Stimulated activated CD4-positive, alpha-beta T cell treated with anti-CD3 and anti-CD28 coated beads, Interleukin-2, amount 100 ng/mL, for 48 hours (primary cell): ENCODE data around the gene SLITRK4.

Source experiments
- DNase-seq, 2 donors: peaks; one replicate each; pipeline ENCODE4 v3.0.0-alpha.2; 2020

Gene SLITRK4, protein sequence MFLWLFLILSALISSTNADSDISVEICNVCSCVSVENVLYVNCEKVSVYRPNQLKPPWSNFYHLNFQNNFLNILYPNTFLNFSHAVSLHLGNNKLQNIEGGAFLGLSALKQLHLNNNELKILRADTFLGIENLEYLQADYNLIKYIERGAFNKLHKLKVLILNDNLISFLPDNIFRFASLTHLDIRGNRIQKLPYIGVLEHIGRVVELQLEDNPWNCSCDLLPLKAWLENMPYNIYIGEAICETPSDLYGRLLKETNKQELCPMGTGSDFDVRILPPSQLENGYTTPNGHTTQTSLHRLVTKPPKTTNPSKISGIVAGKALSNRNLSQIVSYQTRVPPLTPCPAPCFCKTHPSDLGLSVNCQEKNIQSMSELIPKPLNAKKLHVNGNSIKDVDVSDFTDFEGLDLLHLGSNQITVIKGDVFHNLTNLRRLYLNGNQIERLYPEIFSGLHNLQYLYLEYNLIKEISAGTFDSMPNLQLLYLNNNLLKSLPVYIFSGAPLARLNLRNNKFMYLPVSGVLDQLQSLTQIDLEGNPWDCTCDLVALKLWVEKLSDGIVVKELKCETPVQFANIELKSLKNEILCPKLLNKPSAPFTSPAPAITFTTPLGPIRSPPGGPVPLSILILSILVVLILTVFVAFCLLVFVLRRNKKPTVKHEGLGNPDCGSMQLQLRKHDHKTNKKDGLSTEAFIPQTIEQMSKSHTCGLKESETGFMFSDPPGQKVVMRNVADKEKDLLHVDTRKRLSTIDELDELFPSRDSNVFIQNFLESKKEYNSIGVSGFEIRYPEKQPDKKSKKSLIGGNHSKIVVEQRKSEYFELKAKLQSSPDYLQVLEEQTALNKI

DNA sequence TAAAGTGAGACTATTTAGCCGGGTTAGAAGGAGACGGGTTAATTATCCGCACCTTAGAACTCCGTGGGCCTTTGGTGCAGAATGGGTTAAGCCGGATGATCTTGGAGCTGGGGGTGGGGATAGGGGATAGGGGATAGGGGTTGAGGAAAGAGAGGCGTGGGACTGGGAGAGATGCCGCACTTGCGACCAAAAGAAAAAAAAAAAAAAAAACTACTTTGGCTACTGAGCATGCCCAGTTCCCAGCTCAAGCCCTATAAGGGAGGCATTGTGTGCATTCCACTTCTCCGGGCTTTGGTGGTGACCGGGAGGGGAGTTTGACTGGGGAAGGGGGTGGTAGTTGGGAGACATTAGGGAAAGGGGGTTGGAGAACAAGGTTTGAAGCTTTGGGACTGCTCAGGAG lies at the start of gene SLITRK4:
Gene SLITRK4 (minus strand): TSS at position 187 of the 400 bp plus-strand sequence. CDS start 4,993 bp downstream, outside the sequence.
- no peak for DNase-seq

DNA sequence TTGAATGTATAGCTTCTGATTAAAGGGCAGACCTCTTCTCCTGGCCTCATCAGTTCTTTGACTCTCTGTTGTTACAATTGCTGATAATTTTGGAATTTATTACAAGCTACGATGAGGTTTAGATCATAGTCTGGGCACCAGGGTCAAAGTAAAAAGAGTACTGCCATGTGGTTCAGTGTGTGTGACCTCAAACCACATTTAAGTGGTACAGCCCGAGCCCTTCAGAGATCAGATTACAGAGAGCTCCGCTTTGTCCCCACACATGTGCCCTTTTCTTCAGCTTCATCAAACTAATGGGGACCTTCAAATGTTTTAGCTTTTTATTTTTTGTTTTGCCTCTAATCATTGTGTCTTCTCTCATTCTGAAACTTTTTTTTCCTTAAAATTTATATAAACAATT lies 47.6 kb upstream of the SLITRK4 start:
- no peak for DNase-seq

- no peak for DNase-seq
Observed at GRCh38 chrX:143674926-143675325, 39.0 kb upstream of the SLITRK4 start.

- DNase-seq, result no peak
Observed at GRCh38 chrX:143669395-143669794, 33.5 kb upstream of the SLITRK4 start.

GRCh38 chrX:143664302-143664701 lies 28.4 kb upstream of the SLITRK4 start:
- no peak for DNase-seq

DNA sequence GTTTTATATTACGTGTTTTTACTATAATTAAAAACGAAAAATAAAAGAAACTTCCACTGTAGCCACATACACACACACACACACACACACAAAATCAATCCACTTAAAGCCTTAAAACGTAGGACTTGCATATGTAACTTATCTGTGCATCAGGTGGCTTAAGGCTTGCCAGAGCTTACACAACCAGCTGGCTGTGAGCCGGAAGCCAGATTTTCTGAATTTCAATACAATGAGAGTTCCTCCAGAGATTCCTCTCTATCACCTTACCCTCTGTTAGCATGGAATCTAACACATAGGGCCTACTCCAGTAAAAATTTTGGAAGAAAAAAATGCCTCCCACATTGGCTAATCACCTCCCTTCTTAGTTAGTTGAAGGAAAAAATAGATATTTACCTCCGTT lies 27.9 kb upstream of the SLITRK4 start:
- no peak for DNase-seq

DNA sequence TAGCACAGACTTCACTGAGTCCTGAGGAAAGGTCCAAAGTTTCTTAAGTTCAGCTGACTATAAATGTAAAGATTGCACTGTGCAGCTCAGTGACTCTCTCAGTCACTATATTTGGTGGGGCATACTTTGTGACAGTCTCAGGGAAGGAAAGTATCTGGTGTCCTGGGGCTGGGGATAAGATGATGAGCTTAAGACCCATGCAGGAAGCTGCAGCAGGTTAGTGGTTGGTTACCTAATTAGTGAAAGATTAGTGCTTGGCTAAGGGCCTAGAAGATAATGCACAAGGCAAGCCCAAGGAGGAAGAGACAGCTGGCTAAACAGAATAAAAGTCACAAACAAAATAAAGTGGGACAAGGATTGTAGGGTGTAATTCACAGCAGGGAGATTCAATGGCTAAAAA lies 25.4 kb upstream of the SLITRK4 start:
- DNase-seq, result no peak

DNA sequence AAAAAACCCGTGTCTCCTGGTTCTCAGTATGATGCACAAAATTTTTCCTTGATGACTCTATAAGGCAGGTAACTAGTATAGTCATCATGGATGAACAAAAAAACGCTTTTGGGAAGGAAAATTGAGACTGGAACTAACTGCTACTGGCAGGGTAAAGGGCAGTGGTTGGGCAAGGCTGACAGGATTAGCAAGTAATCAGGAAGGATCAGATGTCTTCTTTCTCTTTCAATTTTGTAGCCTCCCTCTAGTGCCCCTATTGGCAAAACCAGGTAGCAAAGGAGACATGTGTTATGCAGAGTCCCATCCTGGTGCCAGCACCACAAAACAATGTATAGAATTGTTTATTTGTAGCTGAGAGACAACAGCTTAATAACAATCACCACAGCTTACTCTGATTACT lies 12.8 kb upstream of the SLITRK4 start:
- no peak for DNase-seq

GRCh38 chrX:143642426-143642825 lies 6.5 kb upstream of the SLITRK4 start:
- DNase-seq, result no peak

GRCh38 chrX:143636831-143637230 lies 930 bp upstream of the SLITRK4 start:
- DNase-seq, result no peak

DNA sequence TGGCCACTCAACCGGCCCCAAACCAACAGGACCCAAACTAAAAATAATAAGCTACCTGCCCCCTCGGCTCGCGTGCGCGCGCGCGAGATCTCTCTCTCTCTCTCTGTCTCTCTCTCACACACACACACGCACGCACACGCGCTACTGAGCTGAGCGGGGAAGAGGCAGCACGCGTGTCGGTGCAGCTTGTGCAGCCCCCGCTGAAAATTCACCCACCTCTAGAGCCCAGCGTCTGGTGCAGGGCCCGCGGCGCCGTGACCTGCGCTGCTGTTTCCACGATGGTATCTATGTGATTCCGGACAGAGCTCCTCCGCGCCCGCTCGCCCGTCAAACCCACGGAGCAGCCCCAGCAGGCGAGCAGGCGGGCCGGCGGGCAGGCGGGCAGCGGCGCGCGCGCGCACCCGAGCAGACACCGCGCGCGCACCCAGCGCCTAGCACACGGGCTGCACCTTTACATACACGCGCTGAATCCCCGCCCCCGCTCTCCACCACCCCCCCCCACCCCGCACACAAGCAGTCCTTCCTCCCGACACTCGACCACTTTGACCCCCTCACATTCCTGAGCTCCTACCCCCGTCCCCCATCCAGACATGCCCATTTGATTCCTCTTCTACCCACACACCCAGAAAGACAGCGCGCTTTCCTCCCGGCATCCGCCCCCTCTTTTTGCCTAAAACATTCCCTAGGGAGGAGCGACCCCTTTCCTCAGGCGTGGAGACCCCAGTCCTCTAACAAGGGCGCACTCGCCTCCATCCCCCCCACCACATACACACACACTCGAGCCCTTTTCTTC lies 1.0 kb downstream of the SLITRK4 start:
- no peak for DNase-seq

DNA sequence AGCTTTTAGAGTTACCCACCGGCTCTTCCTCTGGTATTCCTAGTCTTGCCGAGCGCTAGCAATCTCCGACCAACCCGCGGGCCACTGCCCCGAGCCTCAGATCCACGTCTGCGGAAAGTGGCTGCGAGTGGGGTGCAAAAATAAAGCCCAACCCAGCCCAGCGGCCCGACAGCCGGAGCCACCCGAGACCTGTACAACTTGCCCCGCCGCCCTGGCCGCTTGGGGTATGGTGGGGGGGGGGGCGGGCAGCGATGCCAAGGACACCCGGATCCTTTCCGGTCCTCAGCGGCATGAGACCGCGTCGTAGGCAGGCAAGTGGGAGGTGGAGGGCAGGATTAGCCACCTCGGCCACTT lies 1.6 kb downstream of the SLITRK4 start:
- no peak for DNase-seq

DNA sequence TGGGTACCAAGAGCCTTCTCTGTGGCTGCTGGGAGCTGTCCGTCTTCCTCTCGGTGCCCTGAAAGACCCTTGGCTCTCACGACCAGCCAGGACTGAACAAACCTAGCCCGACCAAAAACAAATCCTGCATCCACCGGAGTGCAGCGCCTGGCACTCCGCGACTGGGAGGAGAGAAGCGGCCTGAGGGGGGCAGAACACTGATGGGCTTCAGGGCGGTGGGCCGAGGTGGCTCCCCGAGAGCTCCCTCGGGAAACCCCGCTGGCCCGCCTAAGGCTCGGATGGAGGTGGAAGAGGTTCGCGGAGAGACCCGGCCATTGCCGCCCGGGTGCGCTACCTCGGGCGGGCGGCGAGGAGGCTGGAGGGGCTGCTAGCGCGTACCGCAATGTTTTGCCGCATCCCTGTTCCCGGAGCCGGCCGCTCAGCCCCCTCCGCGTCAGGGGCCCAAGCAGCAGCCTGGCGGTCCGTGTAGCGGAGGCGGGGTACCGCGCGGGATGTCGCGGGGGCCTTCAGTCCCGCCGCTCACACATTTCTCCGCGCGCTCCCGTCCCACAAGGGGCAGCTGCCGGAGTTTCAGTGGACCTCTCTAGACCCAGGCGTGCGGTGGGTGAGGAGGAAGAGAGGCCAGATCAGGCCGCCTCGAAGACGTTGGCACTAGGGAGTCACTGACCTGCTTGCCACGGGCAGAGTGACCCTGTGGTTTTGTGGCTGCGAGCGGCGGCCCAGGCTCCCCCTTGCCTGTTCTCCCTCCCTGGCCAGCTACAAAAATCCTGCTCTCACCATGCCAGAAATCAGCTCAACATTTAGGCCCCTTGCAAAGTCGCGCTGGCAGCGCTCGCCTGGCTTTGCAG lies 2.2 kb downstream of the SLITRK4 start:
- no peak for DNase-seq

- no peak for DNase-seq
Observed at GRCh38 chrX:143632625-143633410, 3.1 kb downstream of the SLITRK4 start.

- no peak for DNase-seq
Observed at GRCh38 chrX:143623657-143624056, 12.2 kb downstream of the SLITRK4 start.

- no peak for DNase-seq
Observed at GRCh38 chrX:143621276-143621675, 14.6 kb downstream of the SLITRK4 start.

GRCh38 chrX:143615851-143616250 lies 20.1 kb downstream of the SLITRK4 start:
- DNase-seq, result no peak

DNA sequence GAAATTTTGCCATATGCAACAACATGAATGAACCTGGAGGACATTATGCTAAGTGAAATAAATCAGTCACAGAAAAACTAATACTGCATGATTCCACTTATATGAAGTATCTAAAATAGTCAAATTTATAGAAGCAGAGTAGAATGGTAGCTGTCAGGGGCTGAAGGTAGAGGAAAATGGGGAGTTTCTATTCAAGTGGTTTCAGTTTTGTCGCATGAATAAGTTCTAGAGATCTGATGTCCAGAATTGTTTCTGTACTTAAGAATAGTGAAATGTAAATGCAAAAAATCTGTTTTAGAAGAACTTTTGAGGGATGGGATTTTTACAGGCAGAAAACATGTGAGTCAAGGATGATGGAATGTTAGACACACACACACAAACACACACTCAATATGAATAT lies 34.1 kb downstream of the SLITRK4 start:
- no peak for DNase-seq

DNA sequence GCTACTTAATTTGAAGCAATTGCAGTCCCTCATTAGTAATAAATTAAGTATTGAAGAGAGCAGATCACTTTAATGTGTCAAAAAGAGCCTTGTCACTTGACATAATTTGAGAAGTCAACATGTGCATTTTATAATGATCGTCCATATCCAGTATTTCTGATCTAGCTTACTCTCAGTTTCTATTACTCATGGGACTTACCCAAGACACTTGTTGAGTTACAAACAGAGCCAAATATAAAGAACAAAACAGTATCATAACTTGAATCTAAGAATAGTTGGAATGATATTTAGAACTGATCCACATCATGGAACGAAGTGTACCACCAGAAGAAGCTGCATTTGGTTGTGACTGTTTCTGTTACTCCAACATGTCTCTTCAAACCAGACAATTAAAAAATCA lies 54.7 kb downstream of the SLITRK4 start:
- DNase-seq, result no peak

GRCh38 chrX:143580266-143580665 lies 55.6 kb downstream of the SLITRK4 start:
- no peak for DNase-seq
